WI38 (cell line): ENCODE results near the gene DYNC2H1.

Source experiments
- H3K4me3 ChIP-seq: 2 replicates; pipeline ENCODE4 v1.5.1; 2011; ENCODE audit warnings: low read depth, mild to moderate bottlenecking, control low read depth, low read length
- CTCF ChIP-seq: IDR thresholded peaks from 2 replicates; pipeline ENCODE4 v1.5.1; 2012; ENCODE audit warnings: low read depth, mild to moderate bottlenecking, control low read depth, low read length

DYNC2H1 gene

GRCh38 chr11:103091801-103092524 lies 17.3 kb upstream of the DYNC2H1 start, which contains the start of gene DCUN1D5:
TSS of gene DCUN1D5 (minus strand) at chr11:103092160. CDS start at chr11:103091872, 288 bp downstream.
- no peak for TF ChIP-seq CTCF
- H3K4me3 ChIP-seq: peak within 1 kb of the TSS; percentile 95

GRCh38 chr11:103097279-103097678 lies 11.9 kb upstream of the DYNC2H1 start:
- H3K4me3 ChIP-seq: no peak overlapping the region
- TF ChIP-seq CTCF: no peak

GRCh38 chr11:103109818-103110388 lies 677 bp downstream of the DYNC2H1 start:
- peak overlapping the region; percentile 80 for H3K4me3 ChIP-seq
- no peak for TF ChIP-seq CTCF

GRCh38 chr11:103110391-103110790 lies 1.2 kb downstream of the DYNC2H1 start:
- H3K4me3 ChIP-seq: peak overlapping the region; percentile 80
- TF ChIP-seq CTCF: no peak

GRCh38 chr11:103111400-103111799 lies 2.2 kb downstream of the DYNC2H1 start:
- no peak overlapping the region for H3K4me3 ChIP-seq
- TF ChIP-seq CTCF: no peak

GRCh38 chr11:103112364-103112763 lies 3.1 kb downstream of the DYNC2H1 start:
- H3K4me3 ChIP-seq: no peak overlapping the region
- no peak for TF ChIP-seq CTCF

- no peak for TF ChIP-seq CTCF
- H3K4me3 ChIP-seq: no peak overlapping the region
Measured at GRCh38 chr11:103114836-103115235, 5.6 kb downstream of the DYNC2H1 start.
